ENCODE data around the gene PLEK. TPM values are rescaled to one million over a fixed set of nuclear protein-coding genes. Genes with fewer than 3 reads are reported as not detected.

The PLEK gene
- total and polyA plus RNA-seq, 10 of the 15 experiments (the other 5 are each of a cell fraction or from before 2014, with no cell fraction given), result 229 to 804 (median 362) TPM

GRCh38 chr2:68426848-68427579, 61.9 kb downstream of the PLEK start:
- FAIRE-seq, result no peak
- Histone ChIP-seq H3K4me1 (ENCODE audit: control insufficient read depth, insufficient read depth, low read length) (peaks cover 57% of the 10 kb centered on the region), H3K27ac (ENCODE audit: control insufficient read depth, insufficient read depth) (peak overlapping the region; percentile 88), H3K79me2 (ENCODE audit: control insufficient read depth, insufficient read depth, low read length) (no peaks in the 10 kb centered on the region; the same call in 1 of the 2 replicates), H3K4me3 (peak overlapping the region; percentile 11; the same call in 1 of the 2 replicates), H3K4me2 (ENCODE audit: control insufficient read depth, insufficient read depth) (peak overlapping the region; percentile 87), H3K9ac (ENCODE audit: control insufficient read depth, insufficient read depth, low read length) (peak overlapping the region; percentile 59), H4K20me1 (ENCODE audit: control insufficient read depth, insufficient read depth) (no peaks in the 10 kb centered on the region), H3K9me3 (replicated peaks; ENCODE audit: control insufficient read depth, insufficient read depth, low read length) (no peaks in the 10 kb centered on the region; the same call in 2 of the 3 replicates), H3K36me3 (ENCODE audit: control insufficient read depth in 2 of 2, insufficient read depth in 2 of 2, low read length in 1 of 2) (no peaks in the 10 kb centered on the region), H3K27me3 (replicated peaks in 1 of 2; ENCODE audit: control insufficient read depth in 2 of 2, insufficient read depth in 2 of 2, low read length in 1 of 2) (no peaks in the 10 kb centered on the region), H2AFZ (ENCODE audit: control insufficient read depth, low read depth, low read length) (peak overlapping the region; percentile 82)
- ChIA-PET RAD21 (ENCODE audit: unreplicated experiment) (interaction anchor here (0.9 to 7.8 kb wide), 14 partner anchors 8 to 61 kb away, joined by 3 to 116 read pairs (median 7); partner anchors contain the start of genes APLF, FBXO48 and PLEK), CTCF (interaction anchor here (0.6 to 8.8 kb wide), 11 partner anchors 9 to 134 kb away, joined by 3 to 91 read pairs (median 4); no protein-coding TSS in a partner anchor), SMC1A (ENCODE audit: uncharacterized antibody, unreplicated experiment) (interaction anchor here (1.0 to 11.0 kb wide), 14 partner anchors 13 to 66 kb away, joined by 3 to 200 read pairs (median 8); partner anchors contain the start of gene PLEK), POLR2A (interaction anchor here (0.7 to 6.3 kb wide), 7 partner anchors 9 to 60 kb away, joined by 3 to 69 read pairs (median 14); no protein-coding TSS in a partner anchor)
- no TSS peak for BruUV-seq (replicated peaks)
- no peak for DNase-seq (ENCODE audit: low read depth, low spot score)
- in situ Hi-C loops (cut with MboI), result loop anchor here (25.0 kb wide), 1 partner anchor 1990 kb away; the partner anchor contains the start of gene MEIS1
- intact Hi-C loops (cut with micrococcal nuclease; ENCODE audit: unreplicated experiment), result no loop called here
- WGBS (ENCODE audit: insufficient coverage, insufficient replicate concordance, low lambda C conversion rate, missing lambda C conversion rate), result 3% methylated on average over 10 of the region's 10 CpGs
- peak; percentile 52 for ATAC-seq
- TF ChIP-seq GABPA (IDR thresholded peaks at IDR 0.05; ENCODE audit: low read depth) (no peak), ZBTB40 (IDR thresholded peaks at IDR 0.05; ENCODE audit: borderline replicate concordance) (peak; percentile 76), ZBED1 (IDR thresholded peaks at IDR 0.05; ENCODE audit: borderline replicate concordance) (no peak), LARP7 (IDR thresholded peaks at IDR 0.05) (no peak), MTA2 (IDR thresholded peaks at IDR 0.05; ENCODE audit: low read depth) (peak; percentile 66), MEF2B (IDR thresholded peaks at IDR 0.05; ENCODE audit: partially characterized antibody, poor library complexity, severe bottlenecking) (peak; percentile 51), FOS (IDR thresholded peaks at IDR 0.05; ENCODE audit: borderline replicate concordance, extremely low read depth, insufficient read length) (no peak), POLR2AphosphoS5 (IDR thresholded peaks at IDR 0.05; ENCODE audit: low read length) (peak; percentile 40; the same call in 1 of the 2 replicates), CBX5 (IDR thresholded peaks at IDR 0.05; ENCODE audit: low read depth) (peak; percentile 84), BHLHE40 (IDR thresholded peaks at IDR 0.05; ENCODE audit: borderline replicate concordance in 1 of 2, low read depth in 2 of 2, low read length in 1 of 2) (peak; percentile 57 to 68), NFIC (IDR thresholded peaks at IDR 0.05; ENCODE audit: low read depth, low read length) (peak; percentile 89), CBFB (IDR thresholded peaks at IDR 0.05; ENCODE audit: low read depth) (peak; percentile 57; the same call in 1 of the 2 replicates), EP300 (IDR thresholded peaks at IDR 0.05; ENCODE audit: borderline replicate concordance in 1 of 2, control insufficient read depth in 1 of 2, low read depth in 2 of 2, low read length in 2 of 2) (peak; percentile 68 to 69; a peak in 3 of 4 replicates), JUNB (IDR thresholded peaks at IDR 0.05) (no peak), EED (IDR thresholded peaks at IDR 0.05; ENCODE audit: low read depth) (peak; percentile 29; the same call in 1 of the 2 replicates)

Data from GM12878 (cell line).